Lower leg skin (tissue), 4 donors: ENCODE results near the gene RIC1. TPM values are rescaled to one million over a fixed set of nuclear protein-coding genes. Genes with fewer than 3 reads are reported as not detected.

Experiments
- DNase-seq, 2 donors: peaks; one replicate each; pipeline ENCODE4 v3.0.0-alpha.2; 2019; ENCODE audit warnings: low spot score in 2 of 2
- H3K4me3 ChIP-seq: fragments of 200-600 bp; sonication (generic); 2 replicates; pipeline ENCODE4 v1.5.1; 2017; ENCODE audit warnings: mild to moderate bottlenecking, low read depth; ENCODE audit not compliant: poor library complexity, severe bottlenecking
- CTCF ChIP-seq, 3 donors: fragments of 450-650 bp; IDR thresholded peaks; one replicate each; pipeline ENCODE4 v1.5.1; 2016; ENCODE audit warnings: antibody characterized with exemption in 3 of 3, mild to moderate bottlenecking in 3 of 3, moderate library complexity in 2 of 3
- POLR2A ChIP-seq, 2 donors: fragments of 450-650 bp; IDR thresholded peaks; one replicate each; pipeline ENCODE4 v1.6.1; 2016 to 2017; ENCODE audit warnings: antibody characterized with exemption in 2 of 2, mild to moderate bottlenecking in 1 of 2, moderate library complexity in 1 of 2
- WGBS, 2 donors: methylation state at CpG; one replicate each; pipeline ENCODE4 v1.1.5; 2018; 5-methylcytosine and 5-hydroxymethylcytosine counted together
- intact Hi-C: fragments of 100-400 bp; cut with DNase I; formaldehyde crosslinking; loops from one replicate; pipeline ENCODE4 v1.15.0; 2023; ENCODE audit warnings: low total_unique reads
- total RNA-seq, 4 donors: library from RNA; depleted of rRNA; stranded (reverse); fragments of >200 nt; gene quantifications; one replicate each; pipeline ENCODE4 v1.1.0, GENCODE V29; 2016

RIC1 gene
- total RNA-seq, 4 donors from 2014 or later = 31.3 to 62.3 (median 37.6) TPM

GRCh38 chr9:5617749-5618148 is 11.2 kb upstream of the RIC1 start:
- intact Hi-C loops = no loop called here
- H3K4me3 ChIP-seq = no peak overlapping the region
- no peak for DNase-seq
- TF ChIP-seq POLR2A (IDR thresholded peaks at IDR 0.05) (no peak), CTCF (IDR thresholded peaks at IDR 0.05) (no peak)

GRCh38 chr9:5620494-5620893 is 8.4 kb upstream of the RIC1 start:
- intact Hi-C loops = no loop called here
- no peak for DNase-seq
- no peak overlapping the region for H3K4me3 ChIP-seq
- TF ChIP-seq CTCF (IDR thresholded peaks at IDR 0.05) (no peak), POLR2A (IDR thresholded peaks at IDR 0.05) (no peak)
- WGBS, 2 donors = 87 to 91% methylated on average over 2 of the region's 2 CpGs

- no peak for TF ChIP-seq CTCF (IDR thresholded peaks at IDR 0.05)
- no peak for TF ChIP-seq POLR2A (IDR thresholded peaks at IDR 0.05)
- intact Hi-C loops = no loop called here
- 80 to 84% methylated on average over 4 of the region's 4 CpGs for WGBS, 2 donors
Measured at GRCh38 chr9:5621327-5621726, 7.6 kb upstream of the RIC1 start.

GRCh38 chr9:5622016-5622415 is 6.9 kb upstream of the RIC1 start:
- intact Hi-C loops = no loop called here

More at GRCh38 chr9:5621327-5621726, 7.6 kb upstream of the RIC1 start:
- no peak overlapping the region for H3K4me3 ChIP-seq
- no peak for DNase-seq

GRCh38 chr9:5624655-5625054 is 4.3 kb upstream of the RIC1 start:
- no peak for DNase-seq
- WGBS, 2 donors = 92 to 93% methylated on average over 2 of the region's 2 CpGs
- no peak overlapping the region for H3K4me3 ChIP-seq
- TF ChIP-seq CTCF (IDR thresholded peaks at IDR 0.05) (no peak), POLR2A (IDR thresholded peaks at IDR 0.05) (no peak)
- intact Hi-C loops = no loop called here

More at GRCh38 chr9:5622016-5622415, 6.9 kb upstream of the RIC1 start:
- no peak overlapping the region for H3K4me3 ChIP-seq
- WGBS, 2 donors = 35 to 39% methylated on average over 3 of the region's 3 CpGs
- TF ChIP-seq CTCF (IDR thresholded peaks at IDR 0.05) (no peak), POLR2A (IDR thresholded peaks at IDR 0.05) (no peak)
- no peak for DNase-seq
